ENCODE results near the gene XRN2. TPM values are rescaled to one million over a fixed set of nuclear protein-coding genes. Genes with fewer than 3 reads are reported as not detected.

The XRN2 gene
- total and polyA plus RNA-seq, 2 experiments from 2014 or later, result 39.6 to 79.1 TPM

DNA sequence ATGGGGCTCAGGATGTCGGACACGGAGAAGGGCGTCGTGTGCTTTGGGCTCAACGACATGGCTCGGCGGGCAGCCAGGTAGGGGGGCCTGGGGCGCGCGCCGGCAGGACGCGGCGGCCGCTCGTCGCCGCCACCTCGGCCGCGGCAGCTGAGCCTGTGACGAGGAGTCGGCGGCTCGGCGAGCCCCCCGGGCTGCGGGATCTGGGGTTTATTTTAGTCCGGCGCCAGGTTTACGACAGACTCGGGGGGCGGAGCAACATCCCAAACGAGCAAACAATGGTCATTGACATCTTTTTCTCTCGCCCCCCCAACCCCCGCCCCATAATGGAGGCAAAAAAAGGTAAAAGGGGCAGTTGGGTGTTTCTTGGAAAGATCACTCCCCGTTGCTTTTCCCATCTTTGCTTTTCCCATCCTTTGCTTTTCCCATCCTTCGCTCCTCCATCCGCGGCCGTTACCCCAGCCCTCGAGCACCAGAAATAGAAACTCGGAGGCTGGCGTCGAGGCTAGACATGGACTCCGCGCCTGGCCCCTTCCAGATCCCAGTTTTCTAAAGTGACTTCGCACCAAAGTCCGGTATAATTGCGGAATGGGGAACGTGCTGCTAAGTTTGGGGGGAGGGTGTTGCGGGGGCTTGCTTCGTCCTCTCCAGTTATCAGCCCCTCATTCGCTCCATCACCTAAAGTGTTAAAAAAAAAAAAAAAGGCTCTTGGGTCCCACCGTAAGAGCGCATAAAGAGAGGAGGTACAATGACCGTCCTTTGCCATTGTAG, 94.4 kb downstream of the XRN2 start, which contains the start of gene NKX2-4:
NKX2-4 (minus strand) TSS at position 186 of the 768 bp plus-strand sequence; CDS start at position 59, 127 bp downstream.
- Histone ChIP-seq H4K20me1 (ENCODE audit: insufficient read depth, poor library complexity, severe bottlenecking) (no peaks in the 10 kb centered on the region), H3K79me2 (no peaks in the 10 kb centered on the region), H3K9me2 (replicated peaks; ENCODE audit: insufficient read depth) (no peaks in the 10 kb centered on the region), H3K4me1 (ENCODE audit: insufficient read depth) (peaks cover 5% of the 10 kb centered on the region), H3K4me2 (peak within 1 kb of the TSS; percentile 71), H3K9me3 (ENCODE audit: low read depth) (no peaks in the 10 kb centered on the region), H2AFZ (peak within 1 kb of the TSS; percentile 61), H3K36me3 (replicated peaks; ENCODE audit: insufficient read depth, low read depth) (no peaks in the 10 kb centered on the region), H3K4me3 (no peak within 1 kb of the TSS), H3K27ac (no peak within 1 kb of the TSS), H3K27me3 (peaks cover 98% of the 10 kb centered on the region)
- DNase-seq (ENCODE audit: low spot score), result peak; percentile 12
- 5% methylated on average over 56 of the region's 57 CpGs for WGBS (ENCODE audit: low lambda C conversion rate, missing lambda C conversion rate)
- TF ChIP-seq EZH2 (IDR thresholded peaks at IDR 0.05; ENCODE audit: borderline replicate concordance) (no peak), CTCF (IDR thresholded peaks at IDR 0.05; ENCODE audit: poor library complexity) (no peak), EZH2phosphoT487 (IDR thresholded peaks at IDR 0.05; ENCODE audit: low read depth, severe bottlenecking, unreplicated experiment) (peak; percentile 75)

DNA sequence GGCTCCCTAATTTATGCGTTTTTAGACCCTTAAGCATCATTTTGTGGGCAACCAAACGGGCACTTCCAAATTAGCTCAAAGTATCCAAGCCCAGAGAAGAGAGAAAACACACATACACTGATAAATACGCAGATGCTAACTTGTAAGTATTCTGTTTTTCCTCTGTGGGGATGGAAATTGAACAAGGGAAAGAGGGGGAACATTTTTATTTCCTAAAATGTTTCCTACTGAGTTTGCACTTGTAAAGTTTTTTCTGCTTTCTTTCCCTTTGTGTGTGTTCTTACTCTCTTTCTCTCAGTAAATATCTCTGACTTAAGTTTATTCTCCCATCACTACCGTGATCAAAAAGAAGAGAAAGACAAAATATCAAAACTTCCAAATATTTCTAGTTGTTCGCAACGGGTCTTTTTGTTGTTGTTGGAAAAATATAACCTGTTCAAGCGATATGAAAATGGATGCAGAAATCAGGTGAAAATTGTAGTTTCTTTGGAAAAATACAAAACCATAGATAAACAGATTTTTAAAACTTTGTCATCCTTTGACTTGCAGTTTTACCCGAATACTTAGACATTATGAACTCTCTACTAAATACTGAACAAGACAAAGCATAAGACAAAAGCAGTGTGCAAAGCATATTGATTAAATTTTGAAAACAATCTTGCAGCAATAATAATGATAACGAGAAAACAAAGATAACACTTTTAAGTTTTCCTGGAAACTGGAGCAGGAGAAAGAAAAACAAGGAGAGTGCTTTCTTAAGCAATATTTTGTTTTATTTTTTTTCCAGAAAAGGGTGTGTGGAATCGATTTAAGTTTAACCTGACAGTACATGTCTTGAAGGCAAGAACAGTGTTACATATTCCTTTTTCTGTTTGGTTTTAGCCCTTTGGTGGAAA, 95.2 kb downstream of the XRN2 start:
- H3K27me3 ChIP-seq, result peaks cover 95% of the 10 kb centered on the region
- no peaks in the 10 kb centered on the region for H3K36me3 ChIP-seq (replicated peaks; ENCODE audit: insufficient read depth, low read depth)

GRCh38 chr20:21399005-21399475, 95.9 kb downstream of the XRN2 start:
- no peaks in the 10 kb centered on the region for H3K9me2 ChIP-seq (replicated peaks; ENCODE audit: insufficient read depth)
- peaks cover 5% of the 10 kb centered on the region for H3K4me1 ChIP-seq (ENCODE audit: insufficient read depth)
- no peaks in the 10 kb centered on the region for H3K79me2 ChIP-seq
- H2AFZ ChIP-seq, result no peak overlapping the region
- no peaks in the 10 kb centered on the region for H4K20me1 ChIP-seq (ENCODE audit: insufficient read depth, poor library complexity, severe bottlenecking)
- H3K27ac ChIP-seq, result no peak overlapping the region
- WGBS (ENCODE audit: low lambda C conversion rate, missing lambda C conversion rate), result 52% methylated on average over 5 of the region's 5 CpGs
- peaks cover 94% of the 10 kb centered on the region for H3K27me3 ChIP-seq
- H3K9me3 ChIP-seq (ENCODE audit: low read depth), result no peaks in the 10 kb centered on the region
- no peak overlapping the region for H3K4me3 ChIP-seq
- DNase-seq (ENCODE audit: low spot score), result no peak
- H3K36me3 ChIP-seq (replicated peaks; ENCODE audit: insufficient read depth, low read depth), result no peaks in the 10 kb centered on the region
- TF ChIP-seq CTCF (IDR thresholded peaks at IDR 0.05; ENCODE audit: poor library complexity) (no peak), EZH2 (IDR thresholded peaks at IDR 0.05; ENCODE audit: borderline replicate concordance) (no peak), EZH2phosphoT487 (IDR thresholded peaks at IDR 0.05; ENCODE audit: low read depth, severe bottlenecking, unreplicated experiment) (no peak)
- H3K4me2 ChIP-seq, result no peak overlapping the region

More for the DNA sequence above, 95.2 kb downstream of the XRN2 start:
- no peak for DNase-seq (ENCODE audit: low spot score)
- Histone ChIP-seq H3K4me2 (no peak overlapping the region), H3K9me2 (replicated peaks; ENCODE audit: insufficient read depth) (no peaks in the 10 kb centered on the region), H4K20me1 (ENCODE audit: insufficient read depth, poor library complexity, severe bottlenecking) (no peaks in the 10 kb centered on the region), H3K4me1 (ENCODE audit: insufficient read depth) (peaks cover 5% of the 10 kb centered on the region), H3K27ac (no peak overlapping the region), H2AFZ (no peak overlapping the region), H3K79me2 (no peaks in the 10 kb centered on the region), H3K4me3 (no peak overlapping the region), H3K9me3 (ENCODE audit: low read depth) (no peaks in the 10 kb centered on the region)
- TF ChIP-seq EZH2phosphoT487 (IDR thresholded peaks at IDR 0.05; ENCODE audit: low read depth, severe bottlenecking, unreplicated experiment), result peak; percentile 3
- TF ChIP-seq CTCF (IDR thresholded peaks at IDR 0.05; ENCODE audit: poor library complexity), result no peak
- TF ChIP-seq EZH2 (IDR thresholded peaks at IDR 0.05; ENCODE audit: borderline replicate concordance), result no peak
- WGBS (ENCODE audit: low lambda C conversion rate, missing lambda C conversion rate), result 45% methylated on average over 10 of the region's 10 CpGs

Data from hepatocyte (in vitro differentiated cells).